PFSK-1 (cell line): ENCODE measurements around the gene KCNQ1.

Experiments
- TAF1 ChIP-seq: IDR thresholded peaks from 2 replicates; pipeline ENCODE4 v1.6.1; 2012; ENCODE audit warnings: low read length, control low read depth, borderline replicate concordance; ENCODE audit not compliant: insufficient read depth
- TF ChIP-seq, protein P1 (sequence below), 2 experiments: IDR thresholded peaks; 2 replicates each; pipeline versions ENCODE4 v1.6.1 to v1.8.0; 2011 to 2012; ENCODE audit warnings: low read depth in 2 of 2, low read length in 2 of 2, control low read depth in 1 of 2, inconsistent platforms in 1 of 2, mild to moderate bottlenecking in 1 of 2, moderate library complexity in 1 of 2; ENCODE audit not compliant: insufficient read depth in 1 of 2

DNA sequence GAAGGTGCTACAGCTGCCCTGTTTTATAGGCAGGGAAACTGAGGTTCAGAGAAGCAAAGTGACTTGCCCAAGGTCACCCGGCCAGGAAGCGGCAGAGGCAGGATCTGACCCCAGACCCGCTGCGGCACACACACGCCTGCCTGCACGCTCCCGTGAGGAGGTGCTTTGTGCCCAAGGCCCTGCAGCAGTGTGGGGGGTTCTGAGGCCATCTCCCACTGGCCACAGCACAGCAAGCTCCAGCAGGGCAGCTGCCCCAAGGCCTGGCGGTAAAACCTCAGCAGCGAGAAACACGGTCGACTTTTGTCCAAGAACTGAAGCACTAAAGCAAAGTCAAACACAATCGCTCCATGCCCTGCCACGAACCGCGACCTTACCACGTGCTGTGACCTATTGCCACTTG lies 398.1 kb downstream of the KCNQ1 start:
- TF ChIP-seq, protein P1, sequence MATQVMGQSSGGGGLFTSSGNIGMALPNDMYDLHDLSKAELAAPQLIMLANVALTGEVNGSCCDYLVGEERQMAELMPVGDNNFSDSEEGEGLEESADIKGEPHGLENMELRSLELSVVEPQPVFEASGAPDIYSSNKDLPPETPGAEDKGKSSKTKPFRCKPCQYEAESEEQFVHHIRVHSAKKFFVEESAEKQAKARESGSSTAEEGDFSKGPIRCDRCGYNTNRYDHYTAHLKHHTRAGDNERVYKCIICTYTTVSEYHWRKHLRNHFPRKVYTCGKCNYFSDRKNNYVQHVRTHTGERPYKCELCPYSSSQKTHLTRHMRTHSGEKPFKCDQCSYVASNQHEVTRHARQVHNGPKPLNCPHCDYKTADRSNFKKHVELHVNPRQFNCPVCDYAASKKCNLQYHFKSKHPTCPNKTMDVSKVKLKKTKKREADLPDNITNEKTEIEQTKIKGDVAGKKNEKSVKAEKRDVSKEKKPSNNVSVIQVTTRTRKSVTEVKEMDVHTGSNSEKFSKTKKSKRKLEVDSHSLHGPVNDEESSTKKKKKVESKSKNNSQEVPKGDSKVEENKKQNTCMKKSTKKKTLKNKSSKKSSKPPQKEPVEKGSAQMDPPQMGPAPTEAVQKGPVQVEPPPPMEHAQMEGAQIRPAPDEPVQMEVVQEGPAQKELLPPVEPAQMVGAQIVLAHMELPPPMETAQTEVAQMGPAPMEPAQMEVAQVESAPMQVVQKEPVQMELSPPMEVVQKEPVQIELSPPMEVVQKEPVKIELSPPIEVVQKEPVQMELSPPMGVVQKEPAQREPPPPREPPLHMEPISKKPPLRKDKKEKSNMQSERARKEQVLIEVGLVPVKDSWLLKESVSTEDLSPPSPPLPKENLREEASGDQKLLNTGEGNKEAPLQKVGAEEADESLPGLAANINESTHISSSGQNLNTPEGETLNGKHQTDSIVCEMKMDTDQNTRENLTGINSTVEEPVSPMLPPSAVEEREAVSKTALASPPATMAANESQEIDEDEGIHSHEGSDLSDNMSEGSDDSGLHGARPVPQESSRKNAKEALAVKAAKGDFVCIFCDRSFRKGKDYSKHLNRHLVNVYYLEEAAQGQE (IDR thresholded peaks at IDR 0.05; ENCODE audit: insufficient read depth in 1 of 2, low read depth in 2 of 2, low read length in 2 of 2), result no peak
- TF ChIP-seq TAF1, result no peak
